Liver (tissue), 9 donors: ENCODE data around the gene NFATC2. TPM values are rescaled to one million over a fixed set of nuclear protein-coding genes. Genes with fewer than 3 reads are reported as not detected.

ENCODE experiments used
- DNase-seq: peaks from one replicate; pipeline ENCODE4 v3.0.0-alpha.2; 2017; ENCODE audit warnings: low spot score
- H3K27ac ChIP-seq, 2 donors: one replicate each; pipeline ENCODE4 v1.7.0; 2013; ENCODE audit warnings: inconsistent platforms in 2 of 2, low read length in 2 of 2, control low read depth in 1 of 2, low read depth in 1 of 2, mild to moderate bottlenecking in 1 of 2
- H3K27me3 ChIP-seq, 4 donors: one replicate each; pipeline versions ENCODE4 v1.6.1 to v1.7.0; 2013; ENCODE audit warnings: low read length in 3 of 4, inconsistent platforms in 1 of 4, mild to moderate bottlenecking in 1 of 4, moderate library complexity in 1 of 4; ENCODE audit not compliant: control insufficient read depth in 4 of 4, insufficient read depth in 4 of 4
- H3K36me3 ChIP-seq, 4 donors: one replicate each; pipeline versions ENCODE4 v1.6.1 to v1.7.0; 2013; ENCODE audit warnings: low read length in 3 of 4, mild to moderate bottlenecking in 3 of 4, low read depth in 1 of 4, moderate library complexity in 1 of 4; ENCODE audit not compliant: control insufficient read depth in 4 of 4, insufficient read depth in 3 of 4
- H3K4me1 ChIP-seq, 4 donors: one replicate each; pipeline versions ENCODE4 v1.6.1 to v1.7.0; 2013; ENCODE audit warnings: low read length in 3 of 4, mild to moderate bottlenecking in 3 of 4, moderate library complexity in 1 of 4; ENCODE audit not compliant: control insufficient read depth in 4 of 4, insufficient read depth in 4 of 4
- H3K4me3 ChIP-seq, 3 donors: one replicate each; pipeline versions ENCODE4 v1.6.1 to v1.7.0; 2013; ENCODE audit warnings: low read length in 3 of 3, control low read depth in 1 of 3, low read depth in 1 of 3, mild to moderate bottlenecking in 1 of 3
- H3K9ac ChIP-seq, 2 donors: one replicate each; pipeline ENCODE4 v1.7.0; 2013; ENCODE audit warnings: low read length in 2 of 2, mild to moderate bottlenecking in 2 of 2, moderate library complexity in 2 of 2, control low read depth in 1 of 2, low read depth in 1 of 2
- H3K9me3 ChIP-seq, 4 donors: one replicate each; pipeline versions ENCODE4 v1.6.1 to v1.7.0; 2013; ENCODE audit warnings: low read length in 3 of 4; ENCODE audit not compliant: control insufficient read depth in 4 of 4
- EGR1 ChIP-seq, 2 donors: IDR thresholded peaks; 2 replicates each; pipeline ENCODE4 v1.6.1; 2016 to 2018; ENCODE audit warnings: antibody characterized with exemption in 2 of 2, low read depth in 2 of 2
- FOXA1 ChIP-seq: IDR thresholded peaks from 2 replicates; pipeline ENCODE4 v1.6.1; 2016; ENCODE audit warnings: antibody characterized with exemption
- FOXA2 ChIP-seq: IDR thresholded peaks from 2 replicates; pipeline ENCODE4 v1.6.1; 2016; ENCODE audit warnings: antibody characterized with exemption
- GABPA ChIP-seq, 2 donors: IDR thresholded peaks in 1 of 2; conservative IDR thresholded peaks in 1 of 2; 2 replicates each; pipeline ENCODE4 v1.6.1; 2016; ENCODE audit warnings: antibody characterized with exemption in 2 of 2, mild to moderate bottlenecking in 1 of 2, moderate library complexity in 1 of 2
- HNF4A ChIP-seq, 2 donors: conservative IDR thresholded peaks; 2 replicates each; pipeline ENCODE4 v1.6.1; 2016; ENCODE audit warnings: antibody characterized with exemption in 2 of 2, mild to moderate bottlenecking in 2 of 2
- HNF4G ChIP-seq: IDR thresholded peaks from 2 replicates; pipeline ENCODE4 v1.6.1; 2016; ENCODE audit warnings: antibody characterized with exemption
- JUND ChIP-seq, 2 donors: IDR thresholded peaks; 2 replicates each; pipeline ENCODE4 v1.6.1; 2016; ENCODE audit warnings: antibody characterized with exemption in 2 of 2
- NR2F2 ChIP-seq: IDR thresholded peaks from 2 replicates; pipeline ENCODE4 v1.6.1; 2016; ENCODE audit warnings: antibody characterized with exemption
- RAD21 ChIP-seq, 2 donors: IDR thresholded peaks; 2 replicates each; pipeline ENCODE4 v1.6.1; 2016; ENCODE audit warnings: antibody characterized with exemption in 2 of 2, mild to moderate bottlenecking in 2 of 2
- SP1 ChIP-seq: IDR thresholded peaks from 2 replicates; pipeline ENCODE4 v1.6.1; 2018; ENCODE audit warnings: antibody characterized with exemption, mild to moderate bottlenecking
- WGBS: extraction: QIAGEN DNeasy Blood & Tissue Kit; methylation state at CpG from one replicate; pipeline ENCODE4 v1.1.7; 2013; 5-methylcytosine and 5-hydroxymethylcytosine counted together
- polyA plus RNA-seq, 2 donors: library from polyadenylated mRNA; stranded (reverse) in 1 of 2; unstranded in 1 of 2; fragments of 200-250 nt in 1 of 2; fragments of >200 nt in 1 of 2; fragmentation: Nextera tagmentation in 1 of 2; extraction: Ambion mirVana in 1 of 2; gene quantifications; one replicate each; pipeline versions ENCODE4 v1.2.1 to v1.2.3, GENCODE V29; 2013 to 2015
- total RNA-seq, 2 donors: library from RNA; depleted of rRNA; stranded (reverse); fragments of >200 nt; gene quantifications; one replicate each; pipeline ENCODE4 v1.2.3, GENCODE V29; 2014
- TF ChIP-seq, protein P1 (sequence below): IDR thresholded peaks from 2 replicates; pipeline ENCODE4 v1.6.1; 2016; ENCODE audit warnings: antibody characterized with exemption
- TF ChIP-seq, protein P2 (sequence below): IDR thresholded peaks from 2 replicates; pipeline ENCODE4 v1.6.1; 2016; ENCODE audit warnings: antibody characterized with exemption
- TF ChIP-seq, protein P3 (sequence below): IDR thresholded peaks from 2 replicates; pipeline ENCODE4 v1.6.1; 2016; ENCODE audit warnings: antibody characterized with exemption
- TF ChIP-seq, protein P4 (sequence below): IDR thresholded peaks from 2 replicates; pipeline ENCODE4 v1.6.1; 2016; ENCODE audit warnings: antibody characterized with exemption, mild to moderate bottlenecking
- TF ChIP-seq, protein P5 (sequence below): fragments of 150-350 bp; IDR thresholded peaks from 2 replicates; pipeline ENCODE4 v1.5.1; 2017; ENCODE audit warnings: improper control_type of control experiment, low read depth, low read length; ENCODE audit not compliant: missing input control
- donor health status: healthy.
- donor health status: healthy.
- donor health status: healthy.
- donor health status: healthy.
- donor health status: healthy.

The NFATC2 gene
- total and polyA plus RNA-seq, 4 donors: 1.2 to 6.7 (median 2.6) TPM

DNA sequence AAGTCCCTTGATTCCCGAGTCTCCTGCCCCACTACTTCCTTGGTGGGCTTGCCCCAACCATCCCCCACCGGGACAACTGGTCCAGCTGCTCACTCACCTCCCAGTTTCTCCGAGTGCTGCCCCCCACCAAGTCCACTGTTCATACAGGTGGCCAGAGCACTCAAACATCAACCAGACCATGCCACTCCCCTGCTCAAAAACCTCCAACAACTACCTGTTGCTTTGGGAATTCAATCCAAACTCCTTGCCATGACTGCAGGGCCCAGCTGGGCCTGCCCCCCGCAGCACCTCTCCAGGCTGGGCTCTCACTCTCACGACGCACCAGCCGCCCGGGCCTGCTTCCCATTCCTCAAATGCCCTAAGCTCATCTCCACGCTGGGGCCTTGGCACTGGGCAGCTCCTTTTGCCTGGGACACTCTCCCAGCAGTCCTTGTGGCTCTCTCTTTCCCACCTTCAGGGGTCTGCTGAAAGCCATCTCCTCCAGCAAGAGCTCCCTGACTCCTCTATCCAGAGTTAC lies 97.5 kb downstream of the NFATC2 start:
- no peak overlapping the region for H3K4me3 ChIP-seq
- no peak for TF ChIP-seq GABPA (IDR thresholded peaks at IDR 0.05 in 1 of 2, conservative IDR thresholded peaks at IDR 0.05 in 1 of 2)
- no peak for TF ChIP-seq SP1
- TF ChIP-seq EGR1 (IDR thresholded peaks at IDR 0.05; ENCODE audit: low read depth in 2 of 2): no peak
- TF ChIP-seq, protein P1, sequence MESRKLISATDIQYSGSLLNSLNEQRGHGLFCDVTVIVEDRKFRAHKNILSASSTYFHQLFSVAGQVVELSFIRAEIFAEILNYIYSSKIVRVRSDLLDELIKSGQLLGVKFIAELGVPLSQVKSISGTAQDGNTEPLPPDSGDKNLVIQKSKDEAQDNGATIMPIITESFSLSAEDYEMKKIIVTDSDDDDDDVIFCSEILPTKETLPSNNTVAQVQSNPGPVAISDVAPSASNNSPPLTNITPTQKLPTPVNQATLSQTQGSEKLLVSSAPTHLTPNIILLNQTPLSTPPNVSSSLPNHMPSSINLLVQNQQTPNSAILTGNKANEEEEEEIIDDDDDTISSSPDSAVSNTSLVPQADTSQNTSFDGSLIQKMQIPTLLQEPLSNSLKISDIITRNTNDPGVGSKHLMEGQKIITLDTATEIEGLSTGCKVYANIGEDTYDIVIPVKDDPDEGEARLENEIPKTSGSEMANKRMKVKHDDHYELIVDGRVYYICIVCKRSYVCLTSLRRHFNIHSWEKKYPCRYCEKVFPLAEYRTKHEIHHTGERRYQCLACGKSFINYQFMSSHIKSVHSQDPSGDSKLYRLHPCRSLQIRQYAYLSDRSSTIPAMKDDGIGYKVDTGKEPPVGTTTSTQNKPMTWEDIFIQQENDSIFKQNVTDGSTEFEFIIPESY: no peak
- no peak for TF ChIP-seq HNF4G
- TF ChIP-seq, protein P2, sequence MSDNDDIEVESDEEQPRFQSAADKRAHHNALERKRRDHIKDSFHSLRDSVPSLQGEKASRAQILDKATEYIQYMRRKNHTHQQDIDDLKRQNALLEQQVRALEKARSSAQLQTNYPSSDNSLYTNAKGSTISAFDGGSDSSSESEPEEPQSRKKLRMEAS: no peak
- TF ChIP-seq, protein P3, sequence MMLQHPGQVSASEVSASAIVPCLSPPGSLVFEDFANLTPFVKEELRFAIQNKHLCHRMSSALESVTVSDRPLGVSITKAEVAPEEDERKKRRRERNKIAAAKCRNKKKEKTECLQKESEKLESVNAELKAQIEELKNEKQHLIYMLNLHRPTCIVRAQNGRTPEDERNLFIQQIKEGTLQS: no peak
- TF ChIP-seq NR2F2: no peak
- TF ChIP-seq JUND (IDR thresholded peaks at IDR 0.05): no peak
- no peak for TF ChIP-seq HNF4A (conservative IDR thresholded peaks at IDR 0.05)
- TF ChIP-seq, protein P4, sequence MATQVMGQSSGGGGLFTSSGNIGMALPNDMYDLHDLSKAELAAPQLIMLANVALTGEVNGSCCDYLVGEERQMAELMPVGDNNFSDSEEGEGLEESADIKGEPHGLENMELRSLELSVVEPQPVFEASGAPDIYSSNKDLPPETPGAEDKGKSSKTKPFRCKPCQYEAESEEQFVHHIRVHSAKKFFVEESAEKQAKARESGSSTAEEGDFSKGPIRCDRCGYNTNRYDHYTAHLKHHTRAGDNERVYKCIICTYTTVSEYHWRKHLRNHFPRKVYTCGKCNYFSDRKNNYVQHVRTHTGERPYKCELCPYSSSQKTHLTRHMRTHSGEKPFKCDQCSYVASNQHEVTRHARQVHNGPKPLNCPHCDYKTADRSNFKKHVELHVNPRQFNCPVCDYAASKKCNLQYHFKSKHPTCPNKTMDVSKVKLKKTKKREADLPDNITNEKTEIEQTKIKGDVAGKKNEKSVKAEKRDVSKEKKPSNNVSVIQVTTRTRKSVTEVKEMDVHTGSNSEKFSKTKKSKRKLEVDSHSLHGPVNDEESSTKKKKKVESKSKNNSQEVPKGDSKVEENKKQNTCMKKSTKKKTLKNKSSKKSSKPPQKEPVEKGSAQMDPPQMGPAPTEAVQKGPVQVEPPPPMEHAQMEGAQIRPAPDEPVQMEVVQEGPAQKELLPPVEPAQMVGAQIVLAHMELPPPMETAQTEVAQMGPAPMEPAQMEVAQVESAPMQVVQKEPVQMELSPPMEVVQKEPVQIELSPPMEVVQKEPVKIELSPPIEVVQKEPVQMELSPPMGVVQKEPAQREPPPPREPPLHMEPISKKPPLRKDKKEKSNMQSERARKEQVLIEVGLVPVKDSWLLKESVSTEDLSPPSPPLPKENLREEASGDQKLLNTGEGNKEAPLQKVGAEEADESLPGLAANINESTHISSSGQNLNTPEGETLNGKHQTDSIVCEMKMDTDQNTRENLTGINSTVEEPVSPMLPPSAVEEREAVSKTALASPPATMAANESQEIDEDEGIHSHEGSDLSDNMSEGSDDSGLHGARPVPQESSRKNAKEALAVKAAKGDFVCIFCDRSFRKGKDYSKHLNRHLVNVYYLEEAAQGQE: no peak
- TF ChIP-seq, protein P5, sequence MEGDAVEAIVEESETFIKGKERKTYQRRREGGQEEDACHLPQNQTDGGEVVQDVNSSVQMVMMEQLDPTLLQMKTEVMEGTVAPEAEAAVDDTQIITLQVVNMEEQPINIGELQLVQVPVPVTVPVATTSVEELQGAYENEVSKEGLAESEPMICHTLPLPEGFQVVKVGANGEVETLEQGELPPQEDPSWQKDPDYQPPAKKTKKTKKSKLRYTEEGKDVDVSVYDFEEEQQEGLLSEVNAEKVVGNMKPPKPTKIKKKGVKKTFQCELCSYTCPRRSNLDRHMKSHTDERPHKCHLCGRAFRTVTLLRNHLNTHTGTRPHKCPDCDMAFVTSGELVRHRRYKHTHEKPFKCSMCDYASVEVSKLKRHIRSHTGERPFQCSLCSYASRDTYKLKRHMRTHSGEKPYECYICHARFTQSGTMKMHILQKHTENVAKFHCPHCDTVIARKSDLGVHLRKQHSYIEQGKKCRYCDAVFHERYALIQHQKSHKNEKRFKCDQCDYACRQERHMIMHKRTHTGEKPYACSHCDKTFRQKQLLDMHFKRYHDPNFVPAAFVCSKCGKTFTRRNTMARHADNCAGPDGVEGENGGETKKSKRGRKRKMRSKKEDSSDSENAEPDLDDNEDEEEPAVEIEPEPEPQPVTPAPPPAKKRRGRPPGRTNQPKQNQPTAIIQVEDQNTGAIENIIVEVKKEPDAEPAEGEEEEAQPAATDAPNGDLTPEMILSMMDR: no peak
- no peak for TF ChIP-seq FOXA2
- TF ChIP-seq FOXA1: no peak
- WGBS: 91% methylated on average over 9 of the region's 9 CpGs
- no peak overlapping the region for H3K27ac ChIP-seq
- no peaks in the 10 kb centered on the region for H3K9me3 ChIP-seq
- DNase-seq: no peak
- peaks cover 0 to 3% (median 0%) of the 10 kb centered on the region in 4 donors for H3K36me3 ChIP-seq
- peaks cover 7 to 17% (median 16%) of the 10 kb centered on the region in 4 donors for H3K4me1 ChIP-seq
- H3K27me3 ChIP-seq: no peaks in the 10 kb centered on the region
- no peak overlapping the region for H3K9ac ChIP-seq

DNA sequence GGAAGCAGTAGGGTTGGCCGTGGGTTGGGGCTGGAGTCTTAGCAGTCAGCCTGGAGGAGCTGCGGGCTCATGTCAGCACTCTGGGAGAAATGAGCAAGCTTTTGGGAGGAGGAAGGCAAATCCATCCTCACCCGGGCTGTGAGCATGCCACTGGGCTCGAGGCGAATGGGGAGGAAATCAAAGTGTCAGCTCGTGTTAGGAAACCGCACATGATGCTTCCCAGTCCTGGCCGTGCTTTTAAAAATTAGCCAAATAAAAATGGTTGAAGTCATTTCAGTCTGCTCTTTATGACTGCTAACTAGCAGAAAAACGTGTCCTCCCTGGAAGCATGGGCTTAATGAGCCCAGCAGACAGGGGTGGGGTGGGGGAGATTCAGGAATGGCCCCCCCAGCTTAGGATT lies 98.1 kb downstream of the NFATC2 start:
- Histone ChIP-seq H3K27me3 (no peaks in the 10 kb centered on the region), H3K36me3 (peaks cover 0 to 3% (median 0%) of the 10 kb centered on the region in 4 donors), H3K9me3 (no peaks in the 10 kb centered on the region), H3K4me3 (no peak overlapping the region), H3K9ac (no peak overlapping the region), H3K27ac (no peak overlapping the region), H3K4me1 (peaks cover 7 to 17% (median 16%) of the 10 kb centered on the region in 4 donors)
- no peak for DNase-seq
- WGBS: 84% methylated on average over 9 of the region's 9 CpGs
- TF ChIP-seq, protein P5: no peak
- no peak for TF ChIP-seq FOXA1
- no peak for TF ChIP-seq RAD21 (IDR thresholded peaks at IDR 0.05)
- no peak for TF ChIP-seq JUND (IDR thresholded peaks at IDR 0.05)
- TF ChIP-seq, protein P2: no peak
